ENCODE measurements around the gene FCGR3A. TPM values are rescaled to one million over a fixed set of nuclear protein-coding genes. Genes with fewer than 3 reads are reported as not detected.

FCGR3A gene
- polyA plus RNA-seq, 1 experiment, result not detected

GRCh38 chr1:161501234-161501633 lies 48.4 kb downstream of the FCGR3A start:
- no peak for TF ChIP-seq CTCF (IDR thresholded peaks at IDR 0.05; ENCODE audit: insufficient read depth, low read depth, low read length)
- DNase-seq (ENCODE audit: low read depth), result no peak
- CTCF ChIA-PET, result no interaction called here
- Histone ChIP-seq H3K27me3 (ENCODE audit: control insufficient read depth, insufficient read depth, low read length) (peaks cover 2% of the 10 kb centered on the region; the same call in 1 of the 2 replicates), H3K36me3 (ENCODE audit: control insufficient read depth, insufficient read depth, low read length) (no peaks in the 10 kb centered on the region), H3K4me3 (ENCODE audit: low read depth, low read length) (no peak overlapping the region)
- POLR2A ChIA-PET, result no interaction called here

- ChIA-PET POLR2A (no interaction called here), CTCF (interaction anchor here (0.7 to 1.3 kb wide), 3 partner anchors 8 to 23 kb away, joined by 3 read pairs; no protein-coding TSS in a partner anchor)
- no peak overlapping the region for H3K4me3 ChIP-seq (ENCODE audit: low read depth, low read length)
- no peak for TF ChIP-seq CTCF (IDR thresholded peaks at IDR 0.05; ENCODE audit: insufficient read depth, low read depth, low read length)
- H3K36me3 ChIP-seq (ENCODE audit: control insufficient read depth, insufficient read depth, low read length), result no peaks in the 10 kb centered on the region
- DNase-seq (ENCODE audit: low read depth), result no peak
- peaks cover 2% of the 10 kb centered on the region; the same call in 1 of the 2 replicates for H3K27me3 ChIP-seq (ENCODE audit: control insufficient read depth, insufficient read depth, low read length)
Measured at GRCh38 chr1:161499099-161500039, 50.2 kb downstream of the FCGR3A start.

GRCh38 chr1:161498646-161499045 lies 51.0 kb downstream of the FCGR3A start:
- TF ChIP-seq CTCF (IDR thresholded peaks at IDR 0.05; ENCODE audit: insufficient read depth, low read depth, low read length), result no peak
- CTCF ChIA-PET, result interaction anchor here (0.7 to 1.3 kb wide), 2 partner anchors 8 to 15 kb away, joined by 3 read pairs; no protein-coding TSS in a partner anchor
- Histone ChIP-seq H3K27me3 (ENCODE audit: control insufficient read depth, insufficient read depth, low read length) (peaks cover 4% of the 10 kb centered on the region; the same call in 1 of the 2 replicates), H3K4me3 (ENCODE audit: low read depth, low read length) (no peak overlapping the region), H3K36me3 (ENCODE audit: control insufficient read depth, insufficient read depth, low read length) (no peaks in the 10 kb centered on the region)
- no peak for DNase-seq (ENCODE audit: low read depth)
- POLR2A ChIA-PET, result no interaction called here

- TF ChIP-seq CTCF (IDR thresholded peaks at IDR 0.05; ENCODE audit: insufficient read depth, low read depth, low read length), result no peak
- no peaks in the 10 kb centered on the region for H3K36me3 ChIP-seq (ENCODE audit: control insufficient read depth, insufficient read depth, low read length)
- H3K27me3 ChIP-seq (ENCODE audit: control insufficient read depth, insufficient read depth, low read length), result peaks cover 4% of the 10 kb centered on the region; the same call in 1 of the 2 replicates
- H3K4me3 ChIP-seq (ENCODE audit: low read depth, low read length), result no peak overlapping the region
- CTCF ChIA-PET, result interaction anchor here (1.3 kb wide), 1 partner anchor 9 kb away, joined by 3 read pairs; no protein-coding TSS in a partner anchor
- POLR2A ChIA-PET, result no interaction called here
- no peak for DNase-seq (ENCODE audit: low read depth)
Measured at GRCh38 chr1:161497961-161498360, 51.7 kb downstream of the FCGR3A start.

DNA sequence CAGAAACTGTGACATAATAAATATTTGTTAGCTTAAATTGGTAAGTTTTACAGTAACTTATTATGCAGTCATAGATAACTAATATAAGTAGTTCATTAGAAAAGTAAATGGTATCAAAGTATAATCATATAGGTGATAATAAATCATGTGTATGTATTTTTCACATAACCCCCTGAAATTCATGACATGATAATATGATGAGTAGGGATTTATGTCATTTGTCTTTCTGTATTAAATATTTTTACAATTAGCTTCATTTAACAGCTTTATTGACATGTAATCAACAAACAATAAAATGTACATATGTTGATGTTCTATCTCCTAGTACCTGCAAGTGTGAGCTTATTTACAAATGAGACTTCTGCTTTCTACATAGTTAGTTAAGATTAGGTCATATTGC lies 54.1 kb downstream of the FCGR3A start:
- CTCF ChIA-PET, result interaction anchor here (0.8 to 1.2 kb wide), 2 partner anchors 243 to 246 kb away, joined by 4 to 5 read pairs; no protein-coding TSS in a partner anchor
- no peak for DNase-seq (ENCODE audit: low read depth)

More for the DNA sequence above, 54.1 kb downstream of the FCGR3A start:
- Histone ChIP-seq H3K4me3 (ENCODE audit: low read depth, low read length) (no peak overlapping the region), H3K36me3 (ENCODE audit: control insufficient read depth, insufficient read depth, low read length) (no peaks in the 10 kb centered on the region), H3K27me3 (ENCODE audit: control insufficient read depth, insufficient read depth, low read length) (peaks cover 12% of the 10 kb centered on the region)
- TF ChIP-seq CTCF (IDR thresholded peaks at IDR 0.05; ENCODE audit: insufficient read depth, low read depth, low read length), result no peak
- POLR2A ChIA-PET, result no interaction called here
